GM12892 (cell line): Measurements from ENCODE around the gene LRRC3C.

Experiments used
- POLR2A ChIP-seq: IDR thresholded peaks from 2 replicates; pipeline ENCODE4 v1.6.1; 2011; ENCODE audit warnings: low read depth, low read length, control low read depth
- POLR2AphosphoS5 ChIP-seq: IDR thresholded peaks from 2 replicates; pipeline ENCODE4 v1.6.1; 2011; ENCODE audit warnings: low read depth, low read length, control low read depth

GRCh38 chr17:39916918-39917317, 10.6 kb upstream of the LRRC3C start:
- TF ChIP-seq POLR2A (no peak), POLR2AphosphoS5 (no peak)
